ENCODE measurements around the gene FRMD4B. TPM values are rescaled to one million over a fixed set of nuclear protein-coding genes. Genes with fewer than 3 reads are reported as not detected.

The FRMD4B gene
- polyA plus RNA-seq, 1 experiment: 0.09 TPM

DNA sequence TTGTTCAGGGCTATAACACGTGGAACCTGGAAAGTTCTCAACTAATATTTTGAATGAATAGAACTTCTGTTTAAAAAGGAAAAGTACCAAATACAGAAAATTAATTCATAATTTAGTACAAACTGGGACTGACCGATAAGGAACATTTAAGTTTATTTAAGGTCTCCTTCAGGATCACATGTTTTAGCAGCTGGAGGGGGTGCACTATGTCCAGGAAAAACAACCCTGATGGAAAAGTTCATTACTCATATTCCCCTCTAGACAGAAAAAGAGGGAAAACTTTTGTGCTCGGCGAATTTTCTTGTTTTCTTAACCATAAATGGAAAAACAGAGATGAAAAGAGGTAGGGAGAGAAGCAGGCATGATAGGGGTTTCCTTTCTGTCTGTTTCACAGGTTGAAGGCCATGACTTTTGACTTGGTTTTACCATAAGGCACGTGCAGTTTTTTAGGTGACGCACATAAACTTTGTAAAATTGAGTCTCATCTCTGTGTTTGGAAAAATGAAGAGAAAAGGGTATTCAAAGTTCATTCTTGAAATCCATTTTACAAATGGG lies 26.5 kb downstream of the FRMD4B start:
- H3K27me3 ChIP-seq (ENCODE audit: control insufficient read depth, insufficient read depth, low read length): no peaks in the 10 kb centered on the region; the same call in 1 of the 2 replicates
- no peaks in the 10 kb centered on the region for H3K36me3 ChIP-seq (ENCODE audit: control insufficient read depth, insufficient read depth, low read length)
- ChIA-PET CTCF (no interaction called here), POLR2A (no interaction called here)
- no peak overlapping the region for H3K4me3 ChIP-seq (ENCODE audit: low read depth, low read length)
- DNase-seq (ENCODE audit: low read depth): no peak
- TF ChIP-seq CTCF (IDR thresholded peaks at IDR 0.05; ENCODE audit: insufficient read depth, low read depth, low read length): no peak

GRCh38 chr3:69357196-69357595 lies 28.7 kb downstream of the FRMD4B start:
- no peaks in the 10 kb centered on the region; the same call in 1 of the 2 replicates for H3K27me3 ChIP-seq (ENCODE audit: control insufficient read depth, insufficient read depth, low read length)
- no peak for TF ChIP-seq CTCF (IDR thresholded peaks at IDR 0.05; ENCODE audit: insufficient read depth, low read depth, low read length)
- ChIA-PET CTCF (interaction anchor here (0.8 to 1.2 kb wide), 3 partner anchors 29 to 52 kb away, joined by 3 to 4 read pairs (median 3); no protein-coding TSS in a partner anchor), POLR2A (no interaction called here)
- DNase-seq (ENCODE audit: low read depth): no peak
- H3K36me3 ChIP-seq (ENCODE audit: control insufficient read depth, insufficient read depth, low read length): no peaks in the 10 kb centered on the region
- no peak overlapping the region for H3K4me3 ChIP-seq (ENCODE audit: low read depth, low read length)

DNA sequence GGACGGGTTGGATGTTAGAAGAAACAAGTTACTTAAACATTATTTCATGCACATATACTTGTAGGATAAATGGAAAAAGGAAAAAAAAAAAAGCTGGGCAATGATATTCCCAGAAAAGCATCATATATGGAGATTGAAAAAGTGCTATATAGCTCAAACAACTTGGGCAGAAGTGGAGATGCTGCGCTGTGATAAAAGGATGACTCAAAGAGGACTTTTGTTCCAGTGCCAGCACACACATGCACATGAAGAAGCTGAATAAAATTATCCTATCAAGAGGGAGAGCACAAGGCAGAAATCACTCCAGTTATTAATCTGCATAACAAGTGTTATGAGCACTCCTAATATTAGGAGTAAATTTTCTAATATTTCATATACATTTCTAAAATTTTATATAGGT lies 30.9 kb downstream of the FRMD4B start:
- TF ChIP-seq CTCF (IDR thresholded peaks at IDR 0.05; ENCODE audit: insufficient read depth, low read depth, low read length): no peak
- no peaks in the 10 kb centered on the region for H3K36me3 ChIP-seq (ENCODE audit: control insufficient read depth, insufficient read depth, low read length)
- CTCF ChIA-PET: interaction anchor here (0.6 kb wide), 1 partner anchor 26 kb away, joined by 3 read pairs; no protein-coding TSS in a partner anchor
- POLR2A ChIA-PET: no interaction called here
- H3K4me3 ChIP-seq (ENCODE audit: low read depth, low read length): no peak overlapping the region
- H3K27me3 ChIP-seq (ENCODE audit: control insufficient read depth, insufficient read depth, low read length): no peaks in the 10 kb centered on the region
- DNase-seq (ENCODE audit: low read depth): no peak

DNA sequence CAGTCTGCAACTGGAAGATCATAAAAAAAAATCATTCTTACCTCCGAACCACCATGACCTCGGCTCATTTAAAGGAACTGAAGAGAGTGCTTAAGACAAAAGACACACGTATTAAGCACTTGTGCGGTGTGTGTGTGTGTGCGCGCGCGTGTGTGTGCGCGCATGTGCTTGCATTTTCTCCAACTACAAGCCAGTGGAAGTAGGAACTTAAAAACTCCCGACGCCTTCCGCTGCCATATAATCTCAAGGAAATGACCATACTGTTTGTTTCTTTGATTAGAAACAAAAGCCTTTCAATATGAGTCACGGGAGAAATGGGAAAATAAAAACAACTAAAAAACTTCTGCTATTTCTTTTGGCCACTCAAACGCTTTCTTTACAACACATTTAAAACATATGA lies 32.4 kb downstream of the FRMD4B start:
- no peak for DNase-seq (ENCODE audit: low read depth)
- H3K36me3 ChIP-seq (ENCODE audit: control insufficient read depth, insufficient read depth, low read length): no peaks in the 10 kb centered on the region
- ChIA-PET CTCF (interaction anchor here (0.8 kb wide), 1 partner anchor 44 kb away, joined by 4 read pairs; no protein-coding TSS in a partner anchor), POLR2A (no interaction called here)
- no peak overlapping the region for H3K4me3 ChIP-seq (ENCODE audit: low read depth, low read length)
- no peak for TF ChIP-seq CTCF (IDR thresholded peaks at IDR 0.05; ENCODE audit: insufficient read depth, low read depth, low read length)
- H3K27me3 ChIP-seq (ENCODE audit: control insufficient read depth, insufficient read depth, low read length): no peaks in the 10 kb centered on the region

DNA sequence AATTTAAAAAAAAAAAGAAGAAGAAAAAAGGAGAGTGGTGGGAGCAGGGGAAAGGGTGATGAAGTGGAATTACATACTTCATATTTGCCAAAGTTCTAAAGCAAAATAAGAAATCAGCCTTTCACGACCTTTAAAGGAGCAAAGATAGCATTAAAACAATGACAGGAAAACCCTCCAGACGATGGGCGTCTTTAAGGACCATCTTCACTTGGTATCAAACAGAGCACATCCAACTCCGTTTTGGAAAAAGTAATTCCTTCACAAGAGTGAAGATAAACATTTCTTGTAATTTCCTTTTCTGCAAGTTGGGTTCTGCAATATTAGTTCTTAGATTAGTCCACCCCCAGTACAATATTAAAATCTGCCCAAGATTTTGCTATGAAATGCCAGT lies 32.8 kb downstream of the FRMD4B start:
- no peaks in the 10 kb centered on the region for H3K36me3 ChIP-seq (ENCODE audit: control insufficient read depth, insufficient read depth, low read length)
- no peak for TF ChIP-seq CTCF (IDR thresholded peaks at IDR 0.05; ENCODE audit: insufficient read depth, low read depth, low read length)
- ChIA-PET POLR2A (no interaction called here), CTCF (interaction anchor here (0.8 kb wide), 1 partner anchor 43 kb away, joined by 4 read pairs; no protein-coding TSS in a partner anchor)
- DNase-seq (ENCODE audit: low read depth): no peak
- no peak overlapping the region for H3K4me3 ChIP-seq (ENCODE audit: low read depth, low read length)
- H3K27me3 ChIP-seq (ENCODE audit: control insufficient read depth, insufficient read depth, low read length): no peaks in the 10 kb centered on the region

Data from BJ (cell line).